Right hindlimb (tissue), 1 donor: Measurements from ENCODE around the gene CHCHD6.

Experiments
- DNase-seq: peaks from one replicate; pipeline ENCODE4 v3.0.0-alpha.2; 2018

Gene CHCHD6

GRCh38 chr3:126951561-126951960 lies 247.5 kb downstream of the CHCHD6 start:
- DNase-seq, result no peak

GRCh38 chr3:126952261-126952982 lies 248.4 kb downstream of the CHCHD6 start:
- DNase-seq, result no peak

DNA sequence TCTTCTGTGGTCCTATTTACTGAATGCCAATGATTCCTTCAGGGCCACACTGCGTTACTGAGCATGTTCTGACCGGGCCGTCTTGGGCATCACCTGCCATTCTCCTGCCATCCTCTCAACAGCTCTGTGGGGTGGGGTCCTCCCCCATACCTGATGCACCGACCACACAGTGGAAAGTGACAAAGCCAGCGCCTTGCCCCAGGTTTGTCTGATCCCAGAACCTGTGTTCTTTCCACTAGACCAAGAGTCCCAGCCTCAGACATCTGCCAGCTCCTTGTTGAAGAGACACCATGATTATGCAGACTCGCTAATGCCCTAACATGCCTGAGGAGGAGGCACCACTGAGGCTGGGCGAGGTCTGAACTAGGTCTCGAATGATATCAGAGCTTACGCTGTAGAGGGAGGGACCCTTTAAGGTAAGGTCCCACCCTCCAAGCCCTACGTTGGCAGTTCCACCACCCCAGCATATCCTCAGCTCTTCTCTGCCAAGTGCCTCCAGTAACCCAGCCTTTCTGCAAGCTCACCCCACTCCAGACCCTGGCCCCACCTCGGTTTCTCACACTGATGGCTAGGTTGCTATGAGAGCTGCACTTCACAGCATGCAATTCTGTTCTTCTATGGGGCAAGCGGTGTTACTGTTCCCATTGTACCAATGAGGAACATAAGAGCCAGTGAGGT lies 249.1 kb downstream of the CHCHD6 start:
- DNase-seq, result no peak

DNA sequence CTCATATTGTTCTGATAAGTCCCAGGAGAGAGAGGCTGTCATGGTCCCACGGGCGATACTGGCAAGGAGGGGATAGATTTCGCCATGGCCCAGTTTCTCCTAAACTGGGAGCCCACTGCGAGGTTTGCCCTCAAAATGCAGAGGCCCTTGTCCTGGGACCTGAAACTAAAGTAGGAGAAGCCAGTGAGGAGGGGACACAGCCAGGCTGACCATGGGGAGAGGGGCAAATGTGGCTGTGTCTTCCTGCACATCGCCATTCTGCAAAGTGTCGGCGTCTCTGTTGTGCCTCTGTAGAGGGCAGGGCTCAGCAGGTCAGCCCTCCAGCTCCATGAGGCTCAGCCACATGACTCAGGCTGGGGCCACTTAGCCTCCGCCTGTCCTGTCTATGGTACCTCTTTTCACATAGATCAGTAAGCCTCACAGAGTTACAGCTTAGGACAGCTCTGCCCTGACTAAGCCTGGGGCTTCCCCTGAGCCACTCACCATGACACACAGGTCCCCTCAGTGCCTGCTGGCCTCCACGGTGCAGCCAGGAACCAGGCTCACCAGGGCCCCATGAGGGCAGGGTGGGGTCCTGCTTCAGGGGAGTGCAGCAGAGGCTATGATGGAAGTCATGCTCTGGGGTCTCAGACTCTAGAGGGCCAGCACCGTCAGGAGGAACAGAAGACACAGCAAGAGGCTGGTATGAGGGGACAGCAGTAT lies 250.3 kb downstream of the CHCHD6 start:
- no peak for DNase-seq

DNA sequence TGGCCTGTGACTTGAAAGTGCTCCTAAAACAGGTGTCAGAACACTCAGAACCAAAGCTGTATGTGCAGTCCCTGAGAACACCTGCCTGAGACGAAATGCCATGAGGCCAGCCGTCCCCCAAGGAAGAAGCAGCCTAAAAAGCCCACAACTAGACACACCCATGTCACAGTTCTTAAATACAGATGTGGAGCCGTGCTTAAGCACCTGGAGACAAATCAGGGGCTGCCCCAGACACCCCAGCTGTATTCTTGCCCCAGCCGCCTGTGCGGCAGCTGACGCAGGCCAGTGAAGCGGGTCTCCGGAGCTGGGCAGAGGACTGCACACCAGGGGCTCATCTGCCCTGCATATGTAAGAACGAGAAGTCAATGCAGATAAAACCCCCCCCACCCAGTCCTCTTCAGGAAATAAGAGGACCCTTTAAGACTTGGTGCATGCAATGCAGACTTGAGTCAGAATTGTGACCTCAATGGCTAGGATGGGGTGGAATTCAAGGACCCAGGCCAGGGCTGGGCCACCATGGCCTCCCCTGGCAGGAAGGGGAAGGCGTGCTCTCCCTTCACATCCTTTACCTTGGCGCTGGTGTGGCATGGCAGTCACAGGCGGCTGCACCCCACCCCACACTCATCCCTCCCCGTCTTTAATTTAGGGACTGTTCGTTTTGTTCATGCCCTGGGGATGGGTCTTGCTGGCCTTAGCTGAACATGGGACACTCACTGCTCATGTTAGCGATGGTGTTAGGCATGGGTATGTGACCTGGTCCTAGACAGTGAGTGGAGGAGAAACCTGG lies 251.2 kb downstream of the CHCHD6 start:
- no peak for DNase-seq

- DNase-seq, result no peak
Measured at GRCh38 chr3:126956361-126956760, 252.3 kb downstream of the CHCHD6 start.

- no peak for DNase-seq
Measured at GRCh38 chr3:126956866-126957650, 253.0 kb downstream of the CHCHD6 start.

DNA sequence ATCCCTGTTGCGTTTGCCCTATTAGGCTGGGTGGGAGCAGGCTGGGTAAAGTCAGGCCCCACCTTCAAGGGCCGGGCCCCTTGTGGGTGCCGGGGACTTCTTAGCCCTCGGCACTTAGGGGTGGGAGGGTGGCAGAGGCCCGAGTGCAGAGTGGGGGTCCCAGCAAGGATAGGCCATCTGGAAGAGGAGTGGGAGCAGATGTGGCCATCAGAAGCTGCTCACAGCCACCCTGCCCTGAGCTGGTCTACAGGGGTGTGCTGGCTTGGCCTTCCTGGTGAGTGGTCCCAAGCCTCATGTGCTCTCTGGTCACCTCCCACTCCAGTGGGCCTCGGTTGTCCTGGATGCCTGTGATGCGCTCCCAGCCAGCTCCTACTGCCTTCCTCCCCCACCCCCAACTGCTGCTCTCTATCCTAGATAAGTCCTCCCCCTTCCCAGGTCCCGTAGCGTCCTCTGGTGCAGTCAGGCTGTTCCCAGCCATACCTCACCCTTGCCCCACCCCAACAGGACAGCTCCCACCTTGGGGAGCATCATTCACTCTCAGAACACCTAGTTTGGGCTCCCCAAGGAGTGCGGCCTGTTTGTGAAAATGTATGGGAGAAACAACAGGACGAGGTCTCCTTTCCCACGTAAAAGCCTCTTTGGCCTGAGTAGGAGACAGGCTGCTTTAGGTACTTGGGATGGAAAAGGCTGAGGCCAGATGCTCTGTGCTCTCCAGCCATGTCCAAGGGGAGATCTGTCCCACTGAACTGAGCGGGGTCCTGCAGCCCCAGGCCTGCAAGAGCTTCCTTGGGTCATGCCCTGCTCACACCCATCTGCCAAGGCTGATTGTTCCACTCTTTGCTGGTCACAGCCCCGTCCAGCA lies 254.0 kb downstream of the CHCHD6 start:
- no peak for DNase-seq

DNA sequence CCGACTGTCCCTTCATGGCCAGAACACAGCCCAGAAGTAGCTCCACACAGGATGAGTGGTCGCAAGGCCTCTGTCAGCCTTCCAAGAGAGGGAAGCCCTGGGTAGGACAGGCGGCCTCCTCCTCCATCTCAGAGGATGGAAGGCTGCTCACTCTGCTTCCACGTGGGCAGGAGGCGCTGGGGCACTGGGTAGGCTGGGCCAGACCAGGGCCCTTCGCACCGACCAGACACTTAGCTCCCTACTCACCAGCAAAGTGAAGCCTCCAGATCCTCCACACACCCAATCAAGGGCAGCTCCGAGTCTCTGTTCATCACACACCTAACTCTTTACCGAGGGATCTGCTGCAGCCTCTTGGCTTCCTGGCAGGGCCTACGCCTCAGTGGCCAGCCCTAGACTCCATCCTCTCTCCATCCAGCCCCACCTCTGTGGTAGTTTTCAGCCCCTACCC lies 254.6 kb downstream of the CHCHD6 start:
- DNase-seq, result no peak

- no peak for DNase-seq
Measured at GRCh38 chr3:126959136-126959920, 255.3 kb downstream of the CHCHD6 start.

DNA sequence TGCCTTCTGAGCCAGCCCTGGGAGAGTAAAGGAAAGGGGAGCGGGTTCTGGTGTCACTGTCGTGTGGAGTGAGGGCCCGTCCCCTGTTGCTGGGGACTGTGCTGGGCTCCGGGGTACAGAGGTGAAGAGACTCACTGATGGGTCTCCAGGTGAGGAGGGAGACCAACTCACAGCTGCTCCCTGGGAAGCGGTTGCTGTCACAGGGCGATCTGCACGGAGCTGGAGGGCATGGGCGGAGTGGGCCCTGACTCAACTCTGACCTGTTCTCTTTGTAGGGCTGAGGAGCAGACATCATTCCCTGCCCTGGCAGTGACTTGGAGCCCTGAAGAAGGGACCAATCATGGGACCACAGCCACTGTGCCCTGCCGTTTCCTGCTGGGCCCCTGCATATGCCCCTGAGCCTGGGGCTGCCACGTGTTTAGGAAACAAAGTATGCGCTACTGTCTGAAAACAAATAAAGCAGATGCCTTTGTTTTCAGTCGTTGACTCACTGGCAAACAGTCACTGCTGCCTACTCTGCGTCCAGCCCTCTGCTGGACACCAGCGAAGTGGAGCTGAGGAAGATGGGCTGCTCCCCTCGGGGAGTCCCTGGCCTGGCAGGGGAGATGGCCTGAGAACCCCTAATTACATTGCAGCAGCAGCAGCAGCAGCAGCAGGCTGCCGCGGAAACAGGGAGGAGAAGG lies 256.0 kb downstream of the CHCHD6 start:
- DNase-seq, result no peak

DNA sequence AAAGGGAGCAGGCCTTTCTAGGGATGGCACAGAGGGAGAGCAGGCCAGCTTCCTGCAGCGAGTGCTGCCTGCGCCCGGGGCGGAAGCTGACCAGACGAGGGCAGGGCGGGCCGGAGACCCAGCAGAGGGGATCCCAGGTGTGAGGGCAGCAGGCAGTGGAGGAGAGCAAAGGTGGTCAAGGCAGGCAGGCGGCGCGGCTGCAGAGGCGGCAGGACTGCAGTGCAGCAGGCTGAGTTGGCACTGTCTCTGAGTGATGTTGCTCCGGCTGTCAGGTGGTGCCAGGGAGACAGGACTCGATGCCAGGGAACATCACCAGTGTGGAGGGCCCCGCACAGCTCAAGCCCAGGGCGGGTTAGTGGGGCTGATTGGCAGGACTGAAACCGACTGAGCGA lies 256.6 kb downstream of the CHCHD6 start:
- DNase-seq, result no peak

GRCh38 chr3:126961191-126961790 lies 257.3 kb downstream of the CHCHD6 start:
- peak; percentile 78 for DNase-seq

GRCh38 chr3:126961791-126962461 lies 257.9 kb downstream of the CHCHD6 start:
- no peak for DNase-seq

- no peak for DNase-seq
Measured at GRCh38 chr3:126962756-126963155, 258.7 kb downstream of the CHCHD6 start.

DNA sequence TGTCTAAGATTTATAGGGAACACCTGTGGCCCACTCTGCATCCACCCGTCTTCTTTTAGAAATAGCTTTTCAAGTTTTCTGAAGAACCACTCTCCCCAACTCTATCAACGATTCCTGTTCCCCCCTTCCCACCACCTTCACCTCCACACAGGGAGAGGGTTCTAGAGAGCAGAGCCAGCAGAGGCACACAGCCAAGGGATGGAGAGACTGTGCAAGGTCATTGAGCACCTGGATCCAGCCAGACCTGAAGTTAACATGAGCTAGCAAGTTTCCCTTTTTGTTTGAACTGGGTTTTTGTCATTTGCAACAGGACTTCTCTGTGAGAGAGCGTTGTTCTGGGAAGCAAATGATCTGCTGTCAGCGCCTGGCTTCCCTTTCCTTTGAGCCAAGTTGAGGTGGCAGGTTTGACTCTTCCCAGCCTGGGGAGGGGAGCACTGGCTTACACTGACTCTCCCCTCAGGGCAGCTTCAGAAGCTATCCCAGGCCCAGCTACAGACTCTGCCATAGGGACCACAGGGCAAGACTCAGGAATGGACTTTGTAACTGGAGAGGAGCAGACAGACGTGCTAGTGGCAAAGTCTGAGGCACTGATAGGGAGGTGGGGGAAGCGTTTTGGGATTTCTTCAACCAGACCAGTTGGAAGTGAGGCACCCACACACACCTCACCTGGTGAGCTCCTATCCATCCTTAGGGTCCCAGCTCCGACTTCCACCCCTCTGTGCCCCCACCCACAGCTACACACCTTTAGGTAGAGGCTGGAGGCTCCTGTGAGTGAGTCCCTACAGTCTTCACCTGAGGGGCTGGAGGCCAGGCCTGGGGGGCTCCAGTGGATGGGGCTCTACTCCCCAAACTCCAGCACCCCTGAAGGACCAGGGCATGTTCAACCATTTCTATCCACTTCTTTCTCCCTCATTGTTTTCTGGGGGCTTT lies 259.5 kb downstream of the CHCHD6 start:
- no peak for DNase-seq

- no peak for DNase-seq
Measured at GRCh38 chr3:126964261-126964660, 260.2 kb downstream of the CHCHD6 start.

DNA sequence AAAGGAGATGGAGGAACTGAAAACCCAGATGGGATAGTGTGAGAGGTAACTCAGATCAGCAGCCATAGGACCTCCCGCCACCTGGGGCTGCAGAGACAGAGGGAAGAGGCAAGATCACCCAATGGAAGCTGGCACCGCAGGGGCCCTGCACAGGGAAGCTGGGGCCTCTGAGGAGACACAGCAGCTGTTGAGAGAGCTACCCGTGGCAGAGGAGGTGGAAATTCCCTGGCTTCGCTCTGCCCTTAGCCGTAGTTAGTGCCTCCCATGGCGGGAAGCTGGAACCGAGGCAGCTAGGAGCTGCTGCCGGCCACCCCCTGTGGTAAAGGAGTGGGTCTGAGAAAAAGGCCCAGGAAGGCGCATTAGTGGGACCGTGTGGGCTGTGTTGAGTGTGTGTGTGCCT lies 260.9 kb downstream of the CHCHD6 start:
- no peak for DNase-seq
